ENCODE data around the gene PGD. TPM values are rescaled to one million over a fixed set of nuclear protein-coding genes. Genes with fewer than 3 reads are reported as not detected.
A peak's percentile ranks its signal among the peaks of the same experiment; 100 is the strongest.

PGD gene
- total RNA-seq, 1 donor, result 142 TPM

DNA sequence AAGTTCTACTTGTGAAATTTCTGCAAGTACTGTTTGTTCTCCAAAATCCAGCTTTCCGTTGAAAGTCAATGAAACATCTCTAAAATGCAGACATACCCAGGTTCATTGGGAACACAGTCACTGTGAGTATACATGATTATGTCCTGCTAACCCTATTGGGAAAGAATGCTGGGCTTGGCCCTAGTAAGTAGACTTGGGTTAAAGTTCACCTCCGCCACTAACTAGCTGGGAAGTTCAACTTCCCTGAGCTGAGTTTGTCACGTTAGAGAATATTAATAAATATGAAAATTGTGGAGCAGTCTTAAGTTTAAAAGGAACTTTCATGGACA lies 10.5 kb upstream of the PGD start:
- no peak overlapping the region for H3K4me3 ChIP-seq (ENCODE audit: insufficient read depth, low read length)
- H2AFZ ChIP-seq (ENCODE audit: low read length), result no peak overlapping the region
- TF ChIP-seq, protein P1, sequence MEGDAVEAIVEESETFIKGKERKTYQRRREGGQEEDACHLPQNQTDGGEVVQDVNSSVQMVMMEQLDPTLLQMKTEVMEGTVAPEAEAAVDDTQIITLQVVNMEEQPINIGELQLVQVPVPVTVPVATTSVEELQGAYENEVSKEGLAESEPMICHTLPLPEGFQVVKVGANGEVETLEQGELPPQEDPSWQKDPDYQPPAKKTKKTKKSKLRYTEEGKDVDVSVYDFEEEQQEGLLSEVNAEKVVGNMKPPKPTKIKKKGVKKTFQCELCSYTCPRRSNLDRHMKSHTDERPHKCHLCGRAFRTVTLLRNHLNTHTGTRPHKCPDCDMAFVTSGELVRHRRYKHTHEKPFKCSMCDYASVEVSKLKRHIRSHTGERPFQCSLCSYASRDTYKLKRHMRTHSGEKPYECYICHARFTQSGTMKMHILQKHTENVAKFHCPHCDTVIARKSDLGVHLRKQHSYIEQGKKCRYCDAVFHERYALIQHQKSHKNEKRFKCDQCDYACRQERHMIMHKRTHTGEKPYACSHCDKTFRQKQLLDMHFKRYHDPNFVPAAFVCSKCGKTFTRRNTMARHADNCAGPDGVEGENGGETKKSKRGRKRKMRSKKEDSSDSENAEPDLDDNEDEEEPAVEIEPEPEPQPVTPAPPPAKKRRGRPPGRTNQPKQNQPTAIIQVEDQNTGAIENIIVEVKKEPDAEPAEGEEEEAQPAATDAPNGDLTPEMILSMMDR (IDR thresholded peaks at IDR 0.05; ENCODE audit: extremely low read depth, low read depth, low read length), result no peak
- H3K4me1 ChIP-seq (ENCODE audit: insufficient read depth, low read length), result peaks cover 16% of the 10 kb centered on the region
- H3K4me2 ChIP-seq (ENCODE audit: insufficient read depth, low read length), result peak overlapping the region; percentile 81
- no peaks in the 10 kb centered on the region for H4K20me1 ChIP-seq (ENCODE audit: insufficient read depth, low read length)
- H3K36me3 ChIP-seq (ENCODE audit: insufficient read depth, low read length), result no peaks in the 10 kb centered on the region
- DNase-seq (ENCODE audit: insufficient read length, low spot score, missing footprints), result peak; percentile 70
- peak overlapping the region; percentile 90 for H3K27ac ChIP-seq (ENCODE audit: low read depth, low read length)
- H3K9me3 ChIP-seq (ENCODE audit: low read depth, low read length), result no peaks in the 10 kb centered on the region
- H3K79me2 ChIP-seq (ENCODE audit: insufficient read depth, low read length), result no peaks in the 10 kb centered on the region
- no peaks in the 10 kb centered on the region for H3K27me3 ChIP-seq (ENCODE audit: insufficient read depth, low read length)

DNA sequence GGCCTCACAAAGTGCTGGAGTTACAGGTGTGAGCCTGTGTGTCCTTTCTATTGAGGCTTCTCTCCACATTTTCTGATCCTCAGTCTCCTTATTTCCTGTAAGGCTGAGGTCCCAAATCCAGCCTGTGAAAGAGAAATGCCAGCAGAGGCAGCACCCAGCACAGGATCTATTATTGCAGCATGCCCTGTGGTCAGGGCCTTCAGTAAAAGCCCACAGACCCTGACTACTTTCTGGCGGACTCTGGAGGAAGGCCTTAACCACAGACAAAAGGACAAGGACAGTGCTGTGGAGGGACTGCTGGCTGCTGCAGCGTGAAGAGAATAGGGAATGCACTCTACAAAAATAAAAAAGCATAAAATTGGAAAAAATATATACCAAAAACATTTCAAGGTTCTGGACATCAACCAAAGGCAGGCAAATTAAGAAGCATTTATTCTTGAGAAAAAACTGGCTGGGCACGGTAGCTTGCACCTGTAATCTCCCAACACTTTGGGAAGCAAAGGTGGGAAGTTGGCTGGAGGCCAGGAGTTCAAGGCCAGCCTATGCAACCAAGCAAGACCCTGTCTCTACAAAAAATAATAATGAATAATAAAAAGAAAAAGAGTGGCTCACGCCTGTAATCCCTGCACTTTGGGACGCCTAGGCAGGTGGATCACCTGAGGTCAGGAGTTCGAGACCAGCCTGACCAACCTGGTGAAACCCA lies 9.4 kb upstream of the PGD start:
- TF ChIP-seq, protein P1 (IDR thresholded peaks at IDR 0.05; ENCODE audit: extremely low read depth, low read depth, low read length), result no peak
- no peak overlapping the region for H3K4me3 ChIP-seq (ENCODE audit: insufficient read depth, low read length)
- H3K27ac ChIP-seq (ENCODE audit: low read depth, low read length), result no peak overlapping the region
- H3K4me2 ChIP-seq (ENCODE audit: insufficient read depth, low read length), result no peak overlapping the region
- H3K4me1 ChIP-seq (ENCODE audit: insufficient read depth, low read length), result peaks cover 16% of the 10 kb centered on the region
- H3K27me3 ChIP-seq (ENCODE audit: insufficient read depth, low read length), result no peaks in the 10 kb centered on the region
- H3K79me2 ChIP-seq (ENCODE audit: insufficient read depth, low read length), result no peaks in the 10 kb centered on the region
- DNase-seq (ENCODE audit: insufficient read length, low spot score, missing footprints), result no peak
- H3K36me3 ChIP-seq (ENCODE audit: insufficient read depth, low read length), result no peaks in the 10 kb centered on the region
- H3K9me3 ChIP-seq (ENCODE audit: low read depth, low read length), result no peaks in the 10 kb centered on the region
- H4K20me1 ChIP-seq (ENCODE audit: insufficient read depth, low read length), result no peaks in the 10 kb centered on the region
- no peak overlapping the region for H2AFZ ChIP-seq (ENCODE audit: low read length)

DNA sequence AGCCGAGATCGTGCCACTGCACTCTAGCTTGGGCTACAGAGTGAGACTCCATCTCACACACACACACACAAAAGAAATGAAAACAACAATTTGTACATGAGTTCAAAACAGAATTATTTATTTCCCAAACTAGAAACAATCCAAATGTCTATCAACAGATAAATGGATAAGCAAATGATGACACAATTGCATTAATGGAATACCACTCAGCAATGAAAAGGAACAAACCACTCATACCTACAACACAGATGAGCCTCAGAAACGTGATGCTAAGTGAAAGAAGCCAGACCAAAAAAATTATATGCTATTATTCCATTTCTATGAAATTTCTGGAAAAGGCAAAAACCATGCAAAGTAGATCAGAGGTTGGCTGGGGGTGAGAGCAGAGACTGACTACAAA lies 2.0 kb upstream of the PGD start:
- Histone ChIP-seq H3K36me3 (ENCODE audit: insufficient read depth, low read length) (no peaks in the 10 kb centered on the region), H3K9me3 (ENCODE audit: low read depth, low read length) (no peaks in the 10 kb centered on the region), H3K4me2 (ENCODE audit: insufficient read depth, low read length) (no peak overlapping the region), H3K4me1 (ENCODE audit: insufficient read depth, low read length) (peaks cover 14% of the 10 kb centered on the region), H3K27ac (ENCODE audit: low read depth, low read length) (no peak overlapping the region), H3K4me3 (ENCODE audit: insufficient read depth, low read length) (no peak overlapping the region), H4K20me1 (ENCODE audit: insufficient read depth, low read length) (peaks cover 7% of the 10 kb centered on the region), H2AFZ (ENCODE audit: low read length) (no peak overlapping the region), H3K27me3 (ENCODE audit: insufficient read depth, low read length) (no peaks in the 10 kb centered on the region), H3K79me2 (ENCODE audit: insufficient read depth, low read length) (peaks cover 22% of the 10 kb centered on the region)
- TF ChIP-seq, protein P1 (IDR thresholded peaks at IDR 0.05; ENCODE audit: extremely low read depth, low read depth, low read length), result no peak
- no peak for DNase-seq (ENCODE audit: insufficient read length, low spot score, missing footprints)

DNA sequence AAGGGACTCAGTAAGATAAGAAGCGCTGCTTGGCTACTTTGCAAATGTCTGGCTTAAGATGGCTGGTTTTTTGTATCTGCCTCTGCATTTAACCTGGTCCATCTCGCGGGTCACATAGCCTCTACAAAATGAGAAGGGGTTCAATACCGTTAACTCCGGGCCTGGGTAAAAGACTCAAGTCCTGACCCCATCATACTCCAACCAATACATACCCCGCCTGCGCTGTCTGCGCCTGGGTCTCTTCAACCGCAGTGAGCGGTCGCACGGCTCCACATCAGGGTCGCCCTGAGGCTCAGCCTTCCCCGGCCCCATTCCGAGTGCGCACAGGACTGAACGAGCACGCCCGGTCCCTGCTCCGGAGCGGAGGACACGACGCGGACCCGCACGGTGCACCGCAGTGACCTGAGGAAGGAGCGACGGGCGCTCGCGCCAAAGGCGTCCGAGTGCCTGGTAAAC lies 558 bp upstream of the PGD start:
- Histone ChIP-seq H3K27me3 (ENCODE audit: insufficient read depth, low read length) (no peaks in the 10 kb centered on the region), H3K4me2 (ENCODE audit: insufficient read depth, low read length) (peak overlapping the region; percentile 95), H3K36me3 (ENCODE audit: insufficient read depth, low read length) (peaks cover 7% of the 10 kb centered on the region), H3K4me1 (ENCODE audit: insufficient read depth, low read length) (peaks cover 20% of the 10 kb centered on the region), H2AFZ (ENCODE audit: low read length) (peak overlapping the region; percentile 96), H3K9me3 (ENCODE audit: low read depth, low read length) (no peaks in the 10 kb centered on the region), H3K27ac (ENCODE audit: low read depth, low read length) (peak overlapping the region; percentile 69), H3K4me3 (ENCODE audit: insufficient read depth, low read length) (peak overlapping the region; percentile 98), H3K79me2 (ENCODE audit: insufficient read depth, low read length) (peaks cover 27% of the 10 kb centered on the region), H4K20me1 (ENCODE audit: insufficient read depth, low read length) (peaks cover 7% of the 10 kb centered on the region)
- DNase-seq (ENCODE audit: insufficient read length, low spot score, missing footprints), result no peak
- TF ChIP-seq, protein P1 (IDR thresholded peaks at IDR 0.05; ENCODE audit: extremely low read depth, low read depth, low read length), result no peak

Measured in osteoblast (primary cell).